Liver (tissue), 3 donors: Measurements from ENCODE around the gene CDCA8.

Experiments
- EGR1 ChIP-seq, 2 donors: IDR thresholded peaks; 2 replicates each; pipeline ENCODE4 v1.6.1; 2016 to 2018; ENCODE audit warnings: antibody characterized with exemption in 2 of 2, low read depth in 2 of 2
- TAF1 ChIP-seq: conservative IDR thresholded peaks from 2 replicates; pipeline ENCODE4 v1.6.1; 2016; ENCODE audit warnings: antibody characterized with exemption, mild to moderate bottlenecking
- TF ChIP-seq, protein P1 (sequence below): fragments of 150-350 bp; IDR thresholded peaks from 2 replicates; pipeline ENCODE4 v1.5.1; 2017; ENCODE audit warnings: improper control_type of control experiment, low read depth, low read length; ENCODE audit not compliant: missing input control
- TF ChIP-seq, protein P2 (sequence below): IDR thresholded peaks from 2 replicates; pipeline ENCODE4 v1.6.1; 2016; ENCODE audit warnings: antibody characterized with exemption, mild to moderate bottlenecking
- donor health status: healthy.
- donor health status: healthy.

DNA sequence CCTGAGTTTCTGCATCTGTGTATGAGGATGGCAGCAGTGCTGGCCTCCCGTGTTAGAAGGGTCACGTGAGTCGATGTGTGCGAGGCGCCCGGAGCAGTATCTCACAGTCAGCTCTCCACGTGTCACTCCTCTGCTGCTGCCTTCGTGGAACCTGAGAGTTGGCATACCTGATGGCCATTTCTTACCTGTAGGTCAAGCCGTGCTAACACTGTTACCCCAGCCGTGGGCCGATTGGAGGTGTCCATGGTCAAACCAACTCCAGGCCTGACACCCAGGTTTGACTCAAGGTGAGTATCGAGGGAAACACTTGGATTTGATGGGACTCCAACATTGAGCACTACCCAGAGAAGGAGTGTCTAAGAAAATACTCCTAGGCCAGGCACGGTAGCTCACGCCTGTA lies 10.7 kb downstream of the CDCA8 start:
- TF ChIP-seq, protein P1, sequence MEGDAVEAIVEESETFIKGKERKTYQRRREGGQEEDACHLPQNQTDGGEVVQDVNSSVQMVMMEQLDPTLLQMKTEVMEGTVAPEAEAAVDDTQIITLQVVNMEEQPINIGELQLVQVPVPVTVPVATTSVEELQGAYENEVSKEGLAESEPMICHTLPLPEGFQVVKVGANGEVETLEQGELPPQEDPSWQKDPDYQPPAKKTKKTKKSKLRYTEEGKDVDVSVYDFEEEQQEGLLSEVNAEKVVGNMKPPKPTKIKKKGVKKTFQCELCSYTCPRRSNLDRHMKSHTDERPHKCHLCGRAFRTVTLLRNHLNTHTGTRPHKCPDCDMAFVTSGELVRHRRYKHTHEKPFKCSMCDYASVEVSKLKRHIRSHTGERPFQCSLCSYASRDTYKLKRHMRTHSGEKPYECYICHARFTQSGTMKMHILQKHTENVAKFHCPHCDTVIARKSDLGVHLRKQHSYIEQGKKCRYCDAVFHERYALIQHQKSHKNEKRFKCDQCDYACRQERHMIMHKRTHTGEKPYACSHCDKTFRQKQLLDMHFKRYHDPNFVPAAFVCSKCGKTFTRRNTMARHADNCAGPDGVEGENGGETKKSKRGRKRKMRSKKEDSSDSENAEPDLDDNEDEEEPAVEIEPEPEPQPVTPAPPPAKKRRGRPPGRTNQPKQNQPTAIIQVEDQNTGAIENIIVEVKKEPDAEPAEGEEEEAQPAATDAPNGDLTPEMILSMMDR, result no peak
- TF ChIP-seq TAF1 (no peak), EGR1 (IDR thresholded peaks at IDR 0.05; ENCODE audit: low read depth in 2 of 2) (no peak)
- TF ChIP-seq, protein P2, sequence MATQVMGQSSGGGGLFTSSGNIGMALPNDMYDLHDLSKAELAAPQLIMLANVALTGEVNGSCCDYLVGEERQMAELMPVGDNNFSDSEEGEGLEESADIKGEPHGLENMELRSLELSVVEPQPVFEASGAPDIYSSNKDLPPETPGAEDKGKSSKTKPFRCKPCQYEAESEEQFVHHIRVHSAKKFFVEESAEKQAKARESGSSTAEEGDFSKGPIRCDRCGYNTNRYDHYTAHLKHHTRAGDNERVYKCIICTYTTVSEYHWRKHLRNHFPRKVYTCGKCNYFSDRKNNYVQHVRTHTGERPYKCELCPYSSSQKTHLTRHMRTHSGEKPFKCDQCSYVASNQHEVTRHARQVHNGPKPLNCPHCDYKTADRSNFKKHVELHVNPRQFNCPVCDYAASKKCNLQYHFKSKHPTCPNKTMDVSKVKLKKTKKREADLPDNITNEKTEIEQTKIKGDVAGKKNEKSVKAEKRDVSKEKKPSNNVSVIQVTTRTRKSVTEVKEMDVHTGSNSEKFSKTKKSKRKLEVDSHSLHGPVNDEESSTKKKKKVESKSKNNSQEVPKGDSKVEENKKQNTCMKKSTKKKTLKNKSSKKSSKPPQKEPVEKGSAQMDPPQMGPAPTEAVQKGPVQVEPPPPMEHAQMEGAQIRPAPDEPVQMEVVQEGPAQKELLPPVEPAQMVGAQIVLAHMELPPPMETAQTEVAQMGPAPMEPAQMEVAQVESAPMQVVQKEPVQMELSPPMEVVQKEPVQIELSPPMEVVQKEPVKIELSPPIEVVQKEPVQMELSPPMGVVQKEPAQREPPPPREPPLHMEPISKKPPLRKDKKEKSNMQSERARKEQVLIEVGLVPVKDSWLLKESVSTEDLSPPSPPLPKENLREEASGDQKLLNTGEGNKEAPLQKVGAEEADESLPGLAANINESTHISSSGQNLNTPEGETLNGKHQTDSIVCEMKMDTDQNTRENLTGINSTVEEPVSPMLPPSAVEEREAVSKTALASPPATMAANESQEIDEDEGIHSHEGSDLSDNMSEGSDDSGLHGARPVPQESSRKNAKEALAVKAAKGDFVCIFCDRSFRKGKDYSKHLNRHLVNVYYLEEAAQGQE, result no peak
